PC-9 (cell line): ENCODE measurements around the gene RFC2. TPM values are rescaled to one million over a fixed set of nuclear protein-coding genes. Genes with fewer than 3 reads are reported as not detected.

Source experiments
- BruUV-seq: library from RNA; stranded (reverse); fragments of 400-500 nt; replicated peaks from 2 replicates; lab custom pipeline; 2021; lab: Mats Ljungman, UMichigan
- CTCF ChIA-PET: fragments of 300-600 bp; sonication (Branson Sonifier 250); formaldehyde crosslinking; loops from one replicate; lab custom pipeline; 2022; ENCODE audit warnings: antibody characterized with exemption; lab: Charles Lee
- POLR2A ChIA-PET: fragments of 300-600 bp; sonication (Branson Sonifier 250); formaldehyde crosslinking; loops from one replicate; lab custom pipeline; 2022; ENCODE audit warnings: antibody characterized with exemption; ENCODE audit not compliant: unreplicated experiment; lab: Charles Lee
- DNase-seq, 2 experiments: peaks; one replicate each; pipeline versions ENCODE4 v3.0.0 to v3.0.0-alpha.2; 2015 to 2022; ENCODE audit warnings: mixed read lengths in 1 of 2
- H2AFZ ChIP-seq: fragments of 200-600 bp; sonication (generic); 2 replicates; pipeline ENCODE4 v1.8.1; 2017; ENCODE audit warnings: antibody characterized with exemption
- H3F3A ChIP-seq: fragments of 200-600 bp; sonication (generic); 2 replicates; pipeline ENCODE4 v1.8.1; 2017; ENCODE audit warnings: antibody characterized with exemption, mild to moderate bottlenecking, low read depth; ENCODE audit not compliant: insufficient read depth
- H3K27ac ChIP-seq: fragments of 200-600 bp; sonication (generic); 2 replicates; pipeline ENCODE4 v1.6.1; 2016; ENCODE audit warnings: mixed run types
- H3K27me3 ChIP-seq: fragments of 200-600 bp; sonication (generic); 2 replicates; pipeline ENCODE4 v1.6.1; 2016; ENCODE audit warnings: low read depth, mixed run types; ENCODE audit not compliant: insufficient read depth
- H3K36me3 ChIP-seq: fragments of 200-600 bp; sonication (generic); 2 replicates; pipeline ENCODE4 v1.6.1; 2016; ENCODE audit warnings: low read depth, mixed run types
- H3K4me1 ChIP-seq: fragments of 200-600 bp; sonication (generic); replicated peaks from 2 replicates; pipeline ENCODE4 v1.6.1; 2016; ENCODE audit warnings: mixed run types; ENCODE audit not compliant: insufficient read depth
- H3K4me2 ChIP-seq: fragments of 200-600 bp; sonication (generic); 2 replicates; pipeline ENCODE4 v1.6.1; 2017; ENCODE audit warnings: mixed run types
- H3K4me3 ChIP-seq: fragments of 200-600 bp; sonication (generic); 2 replicates; pipeline ENCODE4 v1.6.1; 2016; ENCODE audit warnings: mixed run types
- H3K79me2 ChIP-seq: fragments of 200-600 bp; sonication (generic); 2 replicates; pipeline ENCODE4 v1.6.1; 2017; ENCODE audit warnings: low read depth, mixed run types
- H3K9me2 ChIP-seq: fragments of 200-600 bp; sonication (generic); 2 replicates; pipeline ENCODE4 v1.8.1; 2017; ENCODE audit warnings: mild to moderate bottlenecking; ENCODE audit not compliant: insufficient read depth
- H3K9me3 ChIP-seq: fragments of 200-600 bp; sonication (generic); 2 replicates; pipeline ENCODE4 v1.8.1; 2016; ENCODE audit warnings: low read depth; ENCODE audit not compliant: insufficient read depth
- H4K20me1 ChIP-seq: fragments of 200-600 bp; sonication (generic); 2 replicates; pipeline ENCODE4 v1.8.1; 2017; ENCODE audit not compliant: insufficient read depth
- EZH2 ChIP-seq: fragments of 200-600 bp; sonication (generic); IDR thresholded peaks from 2 replicates; pipeline ENCODE4 v1.8.0; 2017; ENCODE audit warnings: antibody characterized with exemption, low read depth
- intact Hi-C: fragments of 100-400 bp; cut with micrococcal nuclease; formaldehyde crosslinking; loops from one replicate; pipeline ENCODE4 v1.10.0; 2022; ENCODE audit not compliant: unreplicated experiment
- total RNA-seq: library from RNA; stranded (reverse); gene quantifications from 2 replicates; pipeline ENCODE4 v1.2.3, GENCODE V29; 2021
- TF ChIP-seq, protein P1 (sequence below): fragments of 200-600 bp; sonication (generic); conservative IDR thresholded peaks from 2 replicates; pipeline ENCODE4 v1.6.1; 2017; ENCODE audit warnings: mixed run types, antibody characterized with exemption, mild to moderate bottlenecking, moderate library complexity

RFC2 gene
- total RNA-seq, 1 experiment from 2014 or later, result 75.7 TPM

DNA sequence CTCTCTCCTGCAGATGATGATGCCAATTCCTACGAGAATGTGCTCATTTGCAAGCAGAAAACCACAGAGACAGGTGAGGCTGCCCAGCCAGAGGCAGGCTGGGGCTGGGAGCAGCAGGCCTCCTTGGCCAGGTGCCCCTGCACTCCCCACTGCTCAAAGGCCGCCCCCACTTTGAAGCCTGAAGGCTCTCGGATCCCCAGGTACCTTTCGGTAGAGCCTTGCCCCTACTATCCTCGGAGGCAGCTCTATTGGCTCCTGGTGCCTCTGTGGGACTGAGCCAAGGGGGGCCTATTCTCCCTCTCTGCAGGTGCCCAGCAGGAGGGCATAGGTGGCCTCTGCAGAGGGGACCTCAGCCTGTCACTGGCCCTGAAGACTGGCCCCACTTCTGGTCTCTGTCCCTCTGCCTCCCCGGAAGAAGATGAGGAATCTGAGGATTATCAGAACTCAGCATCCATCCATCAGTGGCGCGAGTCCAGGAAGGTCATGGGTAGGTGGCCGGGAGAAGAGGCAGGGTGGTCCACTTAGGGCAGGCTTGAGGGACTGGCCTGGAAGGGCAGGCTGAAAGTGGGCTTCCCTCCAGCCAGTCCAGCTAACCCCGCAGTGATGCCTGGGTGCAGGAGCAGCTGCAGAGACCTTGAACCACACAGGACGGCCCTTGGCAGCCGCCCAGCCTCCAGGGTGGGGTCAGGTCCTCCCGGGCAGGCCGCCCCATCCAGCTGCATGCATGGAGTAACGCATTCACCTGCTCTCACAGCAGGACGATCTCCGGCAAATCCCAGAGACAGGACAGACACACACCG is 30.3 kb downstream of the RFC2 start:
- TF ChIP-seq, protein P1, sequence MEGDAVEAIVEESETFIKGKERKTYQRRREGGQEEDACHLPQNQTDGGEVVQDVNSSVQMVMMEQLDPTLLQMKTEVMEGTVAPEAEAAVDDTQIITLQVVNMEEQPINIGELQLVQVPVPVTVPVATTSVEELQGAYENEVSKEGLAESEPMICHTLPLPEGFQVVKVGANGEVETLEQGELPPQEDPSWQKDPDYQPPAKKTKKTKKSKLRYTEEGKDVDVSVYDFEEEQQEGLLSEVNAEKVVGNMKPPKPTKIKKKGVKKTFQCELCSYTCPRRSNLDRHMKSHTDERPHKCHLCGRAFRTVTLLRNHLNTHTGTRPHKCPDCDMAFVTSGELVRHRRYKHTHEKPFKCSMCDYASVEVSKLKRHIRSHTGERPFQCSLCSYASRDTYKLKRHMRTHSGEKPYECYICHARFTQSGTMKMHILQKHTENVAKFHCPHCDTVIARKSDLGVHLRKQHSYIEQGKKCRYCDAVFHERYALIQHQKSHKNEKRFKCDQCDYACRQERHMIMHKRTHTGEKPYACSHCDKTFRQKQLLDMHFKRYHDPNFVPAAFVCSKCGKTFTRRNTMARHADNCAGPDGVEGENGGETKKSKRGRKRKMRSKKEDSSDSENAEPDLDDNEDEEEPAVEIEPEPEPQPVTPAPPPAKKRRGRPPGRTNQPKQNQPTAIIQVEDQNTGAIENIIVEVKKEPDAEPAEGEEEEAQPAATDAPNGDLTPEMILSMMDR, result no peak
- TF ChIP-seq EZH2, result no peak
- Histone ChIP-seq H3K9me3 (no peaks in the 10 kb centered on the region), H3K4me1 (no peaks in the 10 kb centered on the region), H3K79me2 (no peaks in the 10 kb centered on the region), H3K4me3 (no peak overlapping the region), H3K36me3 (no peaks in the 10 kb centered on the region), H3K27ac (no peak overlapping the region), H3K27me3 (no peaks in the 10 kb centered on the region), H2AFZ (no peak overlapping the region), H3K9me2 (no peaks in the 10 kb centered on the region), H3K4me2 (no peak overlapping the region), H3F3A (peaks cover 4% of the 10 kb centered on the region; the same call in 1 of the 2 replicates), H4K20me1 (no peaks in the 10 kb centered on the region)
- intact Hi-C loops, result no loop called here
- POLR2A ChIA-PET, result no interaction called here
- BruUV-seq, result no TSS peak
- CTCF ChIA-PET, result no interaction called here
- DNase-seq, result no peak

DNA sequence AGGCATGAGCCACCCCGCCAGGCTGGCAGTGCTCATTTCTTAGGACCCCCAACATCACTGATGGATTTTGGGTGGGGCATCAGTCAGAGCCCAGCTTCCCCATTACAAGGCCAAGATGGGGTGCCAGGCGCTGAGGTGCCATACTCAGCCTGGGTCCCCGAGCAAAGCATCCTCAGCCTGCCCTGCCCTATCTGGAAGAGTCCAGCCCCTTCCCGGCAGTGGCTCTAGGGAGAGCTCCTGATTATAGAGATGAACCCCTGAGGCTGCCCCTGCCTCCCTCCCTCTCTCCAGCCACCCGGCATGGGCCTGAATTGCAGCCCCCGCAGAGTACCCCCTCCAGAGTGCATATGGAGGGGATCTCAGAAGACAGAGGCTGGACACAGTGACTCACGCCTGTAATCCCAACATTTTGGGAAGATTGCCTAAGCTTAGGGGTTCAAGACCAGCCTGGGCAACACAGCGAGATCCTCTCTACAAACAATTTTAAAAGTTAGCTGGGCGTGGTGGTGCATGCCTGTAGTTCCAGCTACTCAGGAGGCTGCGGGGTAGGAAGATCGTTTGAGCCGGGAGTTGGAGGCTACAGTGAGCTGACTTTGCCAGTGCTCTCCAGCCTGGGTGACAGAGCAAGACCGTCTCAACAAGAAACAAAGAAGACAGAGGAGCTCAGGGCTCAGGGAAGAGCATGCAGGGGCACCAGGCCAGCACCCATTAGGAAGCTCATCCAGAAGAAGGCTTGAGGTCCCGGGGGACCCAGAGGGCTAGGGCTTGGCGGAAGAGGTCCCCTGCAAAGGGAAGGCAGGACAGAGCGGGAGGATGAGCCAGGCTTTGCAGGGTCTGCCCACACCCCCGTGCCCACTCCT is 31.1 kb downstream of the RFC2 start:
- ChIA-PET CTCF (no interaction called here), POLR2A (interaction anchor here (0.6 kb wide), 1 partner anchor 28 kb away, joined by 5 read pairs; no protein-coding TSS in a partner anchor)
- TF ChIP-seq, protein P1, result no peak
- TF ChIP-seq EZH2, result no peak
- Histone ChIP-seq H3K4me1 (no peaks in the 10 kb centered on the region), H3K79me2 (no peaks in the 10 kb centered on the region), H3K4me2 (no peak overlapping the region), H3K4me3 (no peak overlapping the region), H2AFZ (no peak overlapping the region), H3K27me3 (no peaks in the 10 kb centered on the region), H3K9me2 (no peaks in the 10 kb centered on the region), H4K20me1 (no peaks in the 10 kb centered on the region), H3K36me3 (no peaks in the 10 kb centered on the region), H3K9me3 (no peaks in the 10 kb centered on the region), H3F3A (peaks cover 4% of the 10 kb centered on the region; the same call in 1 of the 2 replicates), H3K27ac (no peak overlapping the region)
- BruUV-seq, result no TSS peak
- intact Hi-C loops, result no loop called here
- no peak for DNase-seq

DNA sequence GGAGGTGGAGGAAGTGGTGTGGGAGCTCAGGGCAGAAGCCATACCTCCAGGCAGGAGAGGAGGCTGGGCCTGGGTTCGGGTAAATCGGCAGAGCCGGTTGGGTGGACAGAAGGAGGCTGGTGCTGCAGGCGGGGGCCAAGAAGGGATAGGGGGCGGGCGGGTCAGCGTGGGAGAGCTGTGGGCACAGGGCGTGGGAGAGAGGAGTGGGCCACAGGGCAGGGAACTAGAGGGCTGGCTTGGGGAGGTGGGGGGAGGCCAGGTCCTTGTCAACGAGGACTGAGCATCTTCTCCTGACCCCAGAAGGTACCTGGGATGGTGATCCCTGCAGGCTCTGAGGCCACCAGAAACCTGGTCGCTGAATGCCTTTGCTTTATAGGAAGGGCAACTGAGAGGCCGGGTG is 32.5 kb downstream of the RFC2 start:
- Histone ChIP-seq H3K79me2 (no peaks in the 10 kb centered on the region), H3K4me3 (no peak overlapping the region), H3K9me3 (no peaks in the 10 kb centered on the region), H3K4me1 (no peaks in the 10 kb centered on the region), H3F3A (peaks cover 4% of the 10 kb centered on the region; the same call in 1 of the 2 replicates), H2AFZ (no peak overlapping the region), H3K4me2 (no peak overlapping the region), H3K9me2 (no peaks in the 10 kb centered on the region), H3K27me3 (no peaks in the 10 kb centered on the region), H3K36me3 (no peaks in the 10 kb centered on the region), H4K20me1 (no peaks in the 10 kb centered on the region), H3K27ac (no peak overlapping the region)
- TF ChIP-seq EZH2, result no peak
- TF ChIP-seq, protein P1, result no peak
- BruUV-seq, result no TSS peak
- POLR2A ChIA-PET, result no interaction called here
- intact Hi-C loops, result no loop called here
- no peak for DNase-seq
- CTCF ChIA-PET, result no interaction called here
